Ishikawa (cell line): ENCODE measurements around the gene ZSCAN18.

Source experiments
- CEBPB ChIP-seq: IDR thresholded peaks from 2 replicates; pipeline ENCODE4 v1.6.1; 2012
- CREB1 ChIP-seq: IDR thresholded peaks from 2 replicates; pipeline ENCODE4 v1.6.1; 2012; ENCODE audit warnings: low read depth
- EGR1 ChIP-seq: IDR thresholded peaks from 2 replicates; pipeline ENCODE4 v1.6.1; 2012
- EP300 ChIP-seq: IDR thresholded peaks from 2 replicates; pipeline ENCODE4 v1.6.1; 2012; ENCODE audit warnings: borderline replicate concordance
- FOXM1 ChIP-seq: IDR thresholded peaks from 2 replicates; pipeline ENCODE4 v1.6.1; 2012; ENCODE audit warnings: low read depth, borderline replicate concordance
- MAX ChIP-seq: IDR thresholded peaks from 2 replicates; pipeline ENCODE4 v1.6.1; 2012
- RAD21 ChIP-seq: IDR thresholded peaks from 2 replicates; pipeline ENCODE4 v1.6.1; 2012; ENCODE audit warnings: low read depth
- REST ChIP-seq: IDR thresholded peaks from 2 replicates; pipeline ENCODE4 v1.6.1; 2012; ENCODE audit warnings: low read depth, mild to moderate bottlenecking
- TAF1 ChIP-seq: IDR thresholded peaks from 2 replicates; pipeline ENCODE4 v1.6.1; 2012; ENCODE audit warnings: low read depth, mild to moderate bottlenecking
- TEAD4 ChIP-seq: IDR thresholded peaks from 2 replicates; pipeline ENCODE4 v1.6.1; 2012
- USF1 ChIP-seq: IDR thresholded peaks from 2 replicates; pipeline ENCODE4 v1.6.1; 2012
- YY1 ChIP-seq: IDR thresholded peaks from 2 replicates; pipeline ENCODE4 v1.6.1; 2012; ENCODE audit warnings: low read depth

GRCh38 chr19:58091251-58091995, 6.6 kb downstream of the ZSCAN18 start:
- TF ChIP-seq TEAD4 (no peak), USF1 (no peak), REST (no peak), EP300 (no peak), RAD21 (no peak), CREB1 (no peak), YY1 (no peak), MAX (no peak), FOXM1 (no peak), TAF1 (no peak), EGR1 (no peak), CEBPB (no peak)
